Pancreas (tissue), 10 donors: ENCODE measurements around the gene SPECC1. TPM values are rescaled to one million over a fixed set of nuclear protein-coding genes. Genes with fewer than 3 reads are reported as not detected.

ENCODE experiments used
- ATAC-seq, 4 donors: fragments of 200-7000 bp; cut with Tn5 transposase; one replicate each; pipeline versions ENCODE4 v1.8.0 to v1.9.1; 2020; ENCODE audit warnings: mild to moderate bottlenecking in 4 of 4, moderate library complexity in 4 of 4
- DNase-seq, 6 donors: peaks; one replicate each; pipeline ENCODE4 v3.0.0-alpha.2; 2020
- FAIRE-seq: peaks from 2 replicates; lab custom pipeline; 2012; peaks lifted over from hg19 to GRCh38; lab: Jason Lieb, UNC
- H3K27ac ChIP-seq, 4 donors: fragments of 200-600 bp; sonication (generic); 1 replicate in 3 of 4; 2 replicates in 1 of 4; pipeline versions ENCODE4 v1.5.0 to v1.8.0; 2020
- H3K27me3 ChIP-seq, 4 donors: fragments of 200-600 bp; one replicate each; pipeline ENCODE4 v1.8.0; 2021
- H3K36me3 ChIP-seq, 3 donors: fragments of 200-600 bp; sonication (generic) in 1 of 3; one replicate each; pipeline versions ENCODE4 v1.5.0 to v1.8.0; 2020 to 2021
- H3K4me1 ChIP-seq, 3 donors: fragments of 200-600 bp; one replicate each; pipeline ENCODE4 v1.8.0; 2021
- H3K4me3 ChIP-seq, 4 donors: fragments of 200-600 bp; sonication (generic) in 2 of 4; one replicate each; pipeline versions ENCODE4 v1.5.0 to v1.8.0; 2020 to 2021
- H3K9me3 ChIP-seq, 4 donors: fragments of 200-600 bp; one replicate each; pipeline ENCODE4 v1.8.0; 2021
- WGBS, 2 donors: extraction: QIAGEN DNeasy Blood & Tissue Kit; methylation state at CpG; one replicate each; pipeline ENCODE4 v1.1.7; 2013; 5-methylcytosine and 5-hydroxymethylcytosine counted together
- intact Hi-C, 3 donors: fragments of 100-400 bp; cut with DNase I; formaldehyde crosslinking; loops; one replicate each; pipeline versions ENCODE4 v1.11.1 to v1.14.2; 2022
- polyA plus RNA-seq, 2 donors: library from polyadenylated mRNA; stranded (reverse); fragments of 200-250 nt; gene quantifications; one replicate each; pipeline ENCODE4 v1.2.3, GENCODE V29; 2013
- total RNA-seq, 6 donors: library from RNA; stranded (reverse); fragmentation: NEBNext Ultra II Directional in 4 of 6; extraction: Animal tissue kit (Norgen Biotek cat#: 25700) in 4 of 6; gene quantifications; one replicate each; pipeline versions ENCODE4 v1.2.1 to v1.2.4, GENCODE V29; 2021 to 2023
- TF ChIP-seq, protein P1 (sequence below), 4 donors: fragments of 200-600 bp; sonication (generic) in 3 of 4; IDR thresholded peaks; one replicate each; pipeline versions ENCODE4 v1.5.0 to v1.8.0; 2021; ENCODE audit warnings: antibody characterized with exemption in 4 of 4
- donor health status: healthy with polysubstance abuse.
- donor health status: DM: no; HTN: no; CAD: no; lungs with moderate emphysema.
- donor health status: DM: no; HTN: no; CAD: no.
- donor health status: control.
- donor health status: control.
- donor health status: Bipolar disorder and iron deficiency.
- donor health status: DM: yes; HTN: yes; CAD: no.
- donor health status: DM: no; HTN: no; CAD: no.
- donor health status: DM: no; HTN: no; CAD: no.
- donor health status: DM: yes; HTN: yes; CAD: no.

The SPECC1 gene
- total and polyA plus RNA-seq, 8 donors: 5.6 to 22.2 (median 8.1) TPM

DNA sequence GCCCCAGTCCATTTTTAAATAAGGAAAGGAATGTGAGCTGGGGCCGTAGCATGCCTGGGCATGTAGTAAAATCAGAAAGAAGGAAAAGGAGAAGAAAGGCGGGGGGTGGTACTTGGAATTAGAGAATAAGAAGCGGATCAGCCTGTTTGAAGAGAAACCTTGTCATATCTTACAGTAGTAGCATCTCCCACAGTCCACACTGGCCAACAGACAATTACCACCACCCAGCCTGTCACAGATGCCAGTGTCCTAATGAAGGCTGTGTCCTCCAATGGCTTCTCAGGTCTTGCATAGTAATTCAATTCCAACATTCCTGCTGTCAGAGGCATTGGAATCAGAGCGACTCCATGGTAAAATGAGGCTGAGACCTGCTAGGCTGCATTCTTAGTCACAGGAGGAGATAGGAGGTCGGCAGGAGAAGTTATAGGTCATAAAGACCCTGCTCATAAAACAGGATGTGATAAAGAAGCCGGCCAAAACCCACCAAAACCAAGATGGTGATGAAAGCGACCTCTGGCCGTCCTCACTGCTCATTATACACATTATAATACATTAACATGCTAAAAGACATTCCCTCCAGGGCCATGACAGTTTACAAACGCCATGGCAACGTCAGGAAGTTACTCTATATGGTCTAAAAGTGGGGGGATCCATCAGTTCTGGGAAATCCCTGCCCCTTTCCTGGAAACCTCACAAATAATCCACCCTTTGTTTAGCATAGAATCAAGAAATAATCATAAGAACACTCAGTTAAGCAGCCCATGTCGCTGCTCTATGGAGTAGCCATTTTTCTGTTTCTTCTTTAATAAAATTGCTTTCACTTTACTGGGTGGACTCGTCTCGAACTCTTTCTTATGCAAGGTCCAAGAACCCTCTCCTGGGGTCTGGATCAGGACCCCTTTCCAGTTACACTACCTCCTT, 22.0 kb upstream of the SPECC1 start:
- DNase-seq (no peak), ATAC-seq (no peak), FAIRE-seq (no peak)
- H3K27ac ChIP-seq: no peak overlapping the region
- intact Hi-C loops: no loop called here
- H3K4me1 ChIP-seq: no peaks in the 10 kb centered on the region
- WGBS, 2 donors: 52 to 57% methylated on average over 13 of the region's 13 CpGs
- TF ChIP-seq, protein P1, sequence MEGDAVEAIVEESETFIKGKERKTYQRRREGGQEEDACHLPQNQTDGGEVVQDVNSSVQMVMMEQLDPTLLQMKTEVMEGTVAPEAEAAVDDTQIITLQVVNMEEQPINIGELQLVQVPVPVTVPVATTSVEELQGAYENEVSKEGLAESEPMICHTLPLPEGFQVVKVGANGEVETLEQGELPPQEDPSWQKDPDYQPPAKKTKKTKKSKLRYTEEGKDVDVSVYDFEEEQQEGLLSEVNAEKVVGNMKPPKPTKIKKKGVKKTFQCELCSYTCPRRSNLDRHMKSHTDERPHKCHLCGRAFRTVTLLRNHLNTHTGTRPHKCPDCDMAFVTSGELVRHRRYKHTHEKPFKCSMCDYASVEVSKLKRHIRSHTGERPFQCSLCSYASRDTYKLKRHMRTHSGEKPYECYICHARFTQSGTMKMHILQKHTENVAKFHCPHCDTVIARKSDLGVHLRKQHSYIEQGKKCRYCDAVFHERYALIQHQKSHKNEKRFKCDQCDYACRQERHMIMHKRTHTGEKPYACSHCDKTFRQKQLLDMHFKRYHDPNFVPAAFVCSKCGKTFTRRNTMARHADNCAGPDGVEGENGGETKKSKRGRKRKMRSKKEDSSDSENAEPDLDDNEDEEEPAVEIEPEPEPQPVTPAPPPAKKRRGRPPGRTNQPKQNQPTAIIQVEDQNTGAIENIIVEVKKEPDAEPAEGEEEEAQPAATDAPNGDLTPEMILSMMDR (IDR thresholded peaks at IDR 0.05): no peak
- H3K36me3 ChIP-seq: no peaks in the 10 kb centered on the region
- no peaks in the 10 kb centered on the region for H3K9me3 ChIP-seq
- H3K4me3 ChIP-seq: no peak overlapping the region
- H3K27me3 ChIP-seq: no peaks in the 10 kb centered on the region

DNA sequence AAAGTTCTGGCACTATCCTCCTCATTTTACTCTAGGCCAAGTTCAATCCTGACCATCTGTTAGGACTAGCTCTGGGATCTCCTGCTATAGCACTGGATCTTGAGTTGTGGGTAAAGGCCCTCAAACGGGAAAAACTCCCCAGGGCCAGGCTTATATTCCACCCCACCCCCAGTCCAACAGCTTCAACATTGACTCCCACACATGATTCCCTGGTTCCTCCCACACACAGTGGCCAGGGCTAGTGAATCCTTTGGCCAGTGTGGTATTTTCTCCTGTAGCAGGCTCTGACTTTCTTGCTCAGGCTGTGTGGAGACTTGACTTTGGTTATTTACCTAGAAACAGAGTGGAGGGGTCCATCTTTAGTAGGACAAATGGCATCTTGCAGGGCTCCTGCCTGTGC, 21.3 kb upstream of the SPECC1 start:
- TF ChIP-seq, protein P1 (IDR thresholded peaks at IDR 0.05): no peak
- no peak overlapping the region for H3K27ac ChIP-seq
- DNase-seq: no peak
- H3K27me3 ChIP-seq: no peaks in the 10 kb centered on the region
- WGBS, 2 donors: 41 to 62% methylated on average over 1 of the region's 1 CpG
- no peaks in the 10 kb centered on the region for H3K36me3 ChIP-seq
- no peak for FAIRE-seq
- no peaks in the 10 kb centered on the region for H3K9me3 ChIP-seq
- H3K4me1 ChIP-seq: no peaks in the 10 kb centered on the region
- intact Hi-C loops: no loop called here
- no peak overlapping the region for H3K4me3 ChIP-seq
- no peak for ATAC-seq

DNA sequence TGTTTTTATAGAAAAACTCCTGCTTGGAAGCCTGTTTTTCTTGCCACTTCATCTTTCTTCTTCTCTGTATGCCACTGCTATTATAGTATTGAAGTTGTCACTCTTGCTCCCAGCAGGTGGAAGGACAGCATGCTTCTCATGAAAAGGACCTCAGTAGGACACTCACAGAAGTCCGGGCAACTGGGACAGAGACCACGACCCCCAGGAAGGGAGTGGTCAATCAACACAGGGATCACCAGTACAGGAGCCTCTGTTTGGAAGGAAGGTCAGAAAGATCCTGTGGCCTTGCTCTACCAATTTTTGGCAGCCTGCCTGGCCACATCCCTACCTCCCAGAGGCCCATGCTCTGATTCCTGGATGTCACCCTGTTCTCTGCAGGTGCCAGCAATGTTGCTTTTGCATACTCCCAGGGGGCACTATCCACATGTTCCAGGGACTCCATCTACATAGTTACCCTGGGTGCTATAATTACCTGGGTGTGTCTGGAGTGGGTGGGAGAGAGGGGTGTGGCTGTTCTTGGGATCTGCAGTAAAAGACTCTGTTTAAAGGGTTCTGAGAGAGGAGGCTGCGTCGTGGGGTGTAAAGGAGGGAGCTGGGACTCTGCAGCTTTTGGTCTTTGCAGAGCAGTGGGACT, 17.8 kb upstream of the SPECC1 start:
- no peak overlapping the region for H3K27ac ChIP-seq
- TF ChIP-seq, protein P1 (IDR thresholded peaks at IDR 0.05): no peak
- 27 to 33% methylated on average over 4 of the region's 4 CpGs for WGBS, 2 donors
- H3K4me3 ChIP-seq: no peak overlapping the region
- FAIRE-seq (no peak), DNase-seq (no peak), ATAC-seq (no peak)
- no peaks in the 10 kb centered on the region for H3K36me3 ChIP-seq
- H3K9me3 ChIP-seq: no peaks in the 10 kb centered on the region
- intact Hi-C loops: loop anchor here in 1 of 3 donors (5.0 kb wide), 2 partner anchors 116 to 326 kb away; no protein-coding TSS in a partner anchor
- H3K4me1 ChIP-seq: no peaks in the 10 kb centered on the region
- H3K27me3 ChIP-seq: no peaks in the 10 kb centered on the region

DNA sequence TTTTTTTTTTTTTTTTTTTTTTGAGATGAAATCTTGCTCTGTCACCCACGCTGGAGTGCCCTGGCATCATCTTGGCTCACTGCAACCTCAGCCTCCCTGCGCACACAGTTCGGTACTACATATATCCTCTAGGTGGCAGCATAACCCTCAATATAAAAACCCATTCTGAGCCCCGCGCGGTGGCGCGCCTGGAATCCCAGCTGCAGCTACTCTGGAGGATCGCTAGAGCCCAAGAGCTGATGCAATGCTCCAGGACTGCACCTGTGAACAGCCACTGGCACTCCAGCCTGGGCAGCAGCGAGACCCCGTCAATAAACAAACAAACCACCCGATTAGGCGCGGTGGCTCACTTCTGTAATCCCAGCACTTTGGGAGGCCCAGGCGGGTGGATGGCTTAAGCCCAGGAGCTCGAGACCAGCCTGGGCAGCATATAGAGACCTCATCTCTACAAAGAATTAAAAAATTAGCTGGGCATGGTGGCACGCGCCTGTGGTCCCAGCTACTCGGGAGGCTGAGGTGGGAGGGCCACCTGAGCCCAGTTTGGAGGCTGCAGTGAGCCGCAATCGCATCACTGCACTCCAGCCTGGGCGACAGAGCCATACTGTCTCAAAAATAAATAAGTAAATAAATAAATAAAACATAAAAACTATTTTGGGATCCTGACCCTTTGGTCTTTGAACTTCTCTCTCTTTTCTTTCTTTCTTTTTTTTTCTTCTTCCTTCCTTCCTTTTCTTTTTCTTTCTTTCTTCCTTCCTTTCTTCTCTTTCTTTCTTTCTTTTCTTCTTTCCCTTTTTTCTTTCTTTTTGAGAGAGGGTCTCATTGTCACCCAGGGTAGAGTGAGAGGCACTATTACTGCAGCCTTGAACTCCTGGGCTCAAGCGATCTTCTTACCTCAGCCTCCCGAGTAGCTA, 16.1 kb upstream of the SPECC1 start:
- Histone ChIP-seq H3K36me3 (no peaks in the 10 kb centered on the region), H3K4me1 (no peaks in the 10 kb centered on the region), H3K27me3 (no peaks in the 10 kb centered on the region), H3K4me3 (no peak overlapping the region), H3K9me3 (no peaks in the 10 kb centered on the region), H3K27ac (no peak overlapping the region)
- FAIRE-seq (peak; percentile 79), ATAC-seq (peak; percentile 100), DNase-seq (peak; percentile 83 to 96 (median 91))
- intact Hi-C loops: loop anchor here in 1 of 3 donors (5.0 kb wide), 2 partner anchors 114 to 324 kb away; no protein-coding TSS in a partner anchor
- 17 to 20% methylated on average over 24 of the region's 24 CpGs for WGBS, 2 donors
- TF ChIP-seq, protein P1 (IDR thresholded peaks at IDR 0.05): peak; percentile 71 to 87 (median 76)
